CD4-positive, alpha-beta T cell (primary cell): Measurements from ENCODE around the gene VPS41. TPM values are rescaled to one million over a fixed set of nuclear protein-coding genes. Genes with fewer than 3 reads are reported as not detected.

ENCODE experiments used
- ATAC-seq: fragments of 200-7000 bp; cut with Tn5 transposase; one replicate; pipeline ENCODE4 v1.10.0; 2022; ENCODE audit warnings: mild to moderate bottlenecking; ENCODE audit not compliant: poor library complexity
- CTCF ChIA-PET: fragments of 350-600 bp; sonication (Branson Sonifier 250); formaldehyde crosslinking; loops from one replicate; lab custom pipeline; 2021; ENCODE audit warnings: antibody characterized with exemption, inconsistent platforms; lab: Charles Lee
- POLR2A ChIA-PET: fragments of 350-600 bp; sonication (Branson Sonifier 250); formaldehyde crosslinking; loops from one replicate; lab custom pipeline; 2021; ENCODE audit warnings: antibody characterized with exemption, inconsistent platforms; lab: Charles Lee
- DNase-seq, 14 experiments: peaks; one replicate each; pipeline ENCODE4 v3.0.0-alpha.2; 2013 to 2020; ENCODE audit warnings: mixed read lengths in 2 of 14
- H3K27ac ChIP-seq, 2 donors: one replicate each; pipeline versions ENCODE4 v1.5.1 to v1.7.0; 2013; ENCODE audit warnings: low read length in 2 of 2, low read depth in 1 of 2, mild to moderate bottlenecking in 1 of 2
- H3K27me3 ChIP-seq, 2 experiments: 1 replicate in 1 of 2; 2 replicates in 1 of 2; pipeline versions ENCODE4 v1.6.1 to v1.7.0; 2013; ENCODE audit warnings: low read length in 2 of 2, control low read depth in 1 of 2, mild to moderate bottlenecking in 1 of 2, moderate library complexity in 1 of 2; ENCODE audit not compliant: insufficient read depth in 2 of 2, control insufficient read depth in 1 of 2
- H3K36me3 ChIP-seq: one replicate; pipeline ENCODE4 v1.6.1; 2013; ENCODE audit warnings: low read length, control low read depth; ENCODE audit not compliant: insufficient read depth
- H3K4me1 ChIP-seq: one replicate; pipeline ENCODE4 v1.6.1; 2013; ENCODE audit warnings: low read length, control low read depth; ENCODE audit not compliant: insufficient read depth
- H3K4me3 ChIP-seq: one replicate; pipeline ENCODE4 v1.5.1; 2013; ENCODE audit warnings: mild to moderate bottlenecking, low read length, moderate library complexity
- H3K9me3 ChIP-seq, 2 experiments: 1 replicate in 1 of 2; 2 replicates in 1 of 2; pipeline versions ENCODE4 v1.6.1 to v1.7.0; 2013; ENCODE audit warnings: low read length in 2 of 2, mild to moderate bottlenecking in 2 of 2, control low read depth in 1 of 2, moderate library complexity in 1 of 2; ENCODE audit not compliant: control insufficient read depth in 1 of 2, insufficient read depth in 1 of 2
- H3K27ac Mint-ChIP-seq: one replicate; pipeline ENCODE4 v1.8.0; 2020; ENCODE audit warnings: mixed read lengths
- H3K27me3 Mint-ChIP-seq: one replicate; pipeline ENCODE4 v1.8.0; 2021; ENCODE audit warnings: mixed read lengths
- H3K36me3 Mint-ChIP-seq: one replicate; pipeline ENCODE4 v1.8.0; 2021; ENCODE audit warnings: low read depth, mixed read lengths
- H3K4me1 Mint-ChIP-seq: one replicate; pipeline ENCODE4 v1.8.0; 2021; ENCODE audit warnings: low read depth, mixed read lengths
- H3K4me3 Mint-ChIP-seq: one replicate; pipeline ENCODE4 v1.8.0; 2020; ENCODE audit warnings: mild to moderate bottlenecking, mixed read lengths
- H3K9me3 Mint-ChIP-seq: one replicate; pipeline ENCODE4 v1.8.0; 2020; ENCODE audit warnings: mixed read lengths
- CTCF ChIP-seq: fragments of 200-600 bp; IDR thresholded peaks from one replicate; pipeline ENCODE4 v1.8.0; 2022; ENCODE audit warnings: antibody characterized with exemption, mild to moderate bottlenecking
- intact Hi-C, 2 experiments: fragments of 100-400 bp; cut with DNase I in 1 of 2; cut with micrococcal nuclease in 1 of 2; formaldehyde crosslinking; loops; one replicate each; pipeline versions ENCODE4 v1.15.1 to v1.9.0; 2023 to 2025; cut with DNase I, micrococcal nuclease
- total RNA-seq, 174 experiments: library from RNA in 2 of 174; stranded (reverse) in 2 of 174; gene quantifications; one replicate each; pipeline ENCODE4 v1.2.3 and lab custom pipeline; 2021 to 2026

Gene VPS41
- total RNA-seq, 2 experiments from 2014 or later, result 19.4 to 22.9 TPM

DNA sequence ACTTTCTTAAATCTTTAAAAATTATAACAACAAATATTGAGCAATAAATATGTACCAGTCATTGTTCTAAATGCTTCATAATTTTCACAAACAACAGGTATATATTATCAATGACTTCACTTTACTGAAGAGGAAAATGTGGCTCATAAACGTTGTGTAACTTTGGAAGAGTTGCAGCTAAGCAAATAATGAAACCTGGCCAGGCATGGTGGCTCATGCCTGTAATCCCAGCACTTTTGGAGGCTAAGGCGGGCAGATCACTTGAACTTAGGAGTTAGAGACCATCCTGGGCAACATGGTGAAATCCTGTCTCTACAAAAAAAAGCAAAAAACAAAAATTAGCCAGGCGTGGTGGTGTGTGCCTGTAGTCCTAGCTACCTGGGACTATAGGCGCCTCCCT is 205.9 kb downstream of the VPS41 start:
- H3K4me3 ChIP-seq, result no peak overlapping the region
- H3K4me3 Mint-ChIP-seq, result no peak overlapping the region
- ATAC-seq (no peak), DNase-seq (no peak)
- no peak overlapping the region for H3K27ac ChIP-seq
- H3K27me3 ChIP-seq, result peaks cover 0 to 2% of the 10 kb centered on the region in 2 experiments
- no peaks in the 10 kb centered on the region for H3K36me3 ChIP-seq
- H3K27ac Mint-ChIP-seq, result no peak overlapping the region
- no peaks in the 10 kb centered on the region for H3K4me1 Mint-ChIP-seq
- no peaks in the 10 kb centered on the region for H3K9me3 Mint-ChIP-seq
- peaks cover 40% of the 10 kb centered on the region for H3K27me3 Mint-ChIP-seq
- H3K36me3 Mint-ChIP-seq, result no peaks in the 10 kb centered on the region
- TF ChIP-seq CTCF, result no peak
- POLR2A ChIA-PET, result no interaction called here
- H3K4me1 ChIP-seq, result no peaks in the 10 kb centered on the region
- peaks cover 0 to 4% of the 10 kb centered on the region in 2 experiments for H3K9me3 ChIP-seq
- intact Hi-C loops, result no loop called here
- CTCF ChIA-PET, result no interaction called here

GRCh38 chr7:38702002-38702535 is 206.9 kb downstream of the VPS41 start:
- peaks cover 0 to 4% of the 10 kb centered on the region in 2 experiments for H3K9me3 ChIP-seq
- intact Hi-C loops, result no loop called here
- H3K4me1 Mint-ChIP-seq, result no peaks in the 10 kb centered on the region
- peaks cover 0 to 2% of the 10 kb centered on the region in 2 experiments for H3K27me3 ChIP-seq
- H3K4me3 ChIP-seq, result no peak overlapping the region
- H3K9me3 Mint-ChIP-seq, result no peaks in the 10 kb centered on the region
- CTCF ChIA-PET, result no interaction called here
- no peak for ATAC-seq
- no peak overlapping the region for H3K27ac ChIP-seq
- no peaks in the 10 kb centered on the region for H3K36me3 ChIP-seq
- TF ChIP-seq CTCF, result no peak
- H3K4me1 ChIP-seq, result no peaks in the 10 kb centered on the region
- H3K36me3 Mint-ChIP-seq, result no peaks in the 10 kb centered on the region
- POLR2A ChIA-PET, result no interaction called here
- no peak for DNase-seq
- H3K4me3 Mint-ChIP-seq, result no peak overlapping the region
- peaks cover 32% of the 10 kb centered on the region for H3K27me3 Mint-ChIP-seq
- no peak overlapping the region for H3K27ac Mint-ChIP-seq

DNA sequence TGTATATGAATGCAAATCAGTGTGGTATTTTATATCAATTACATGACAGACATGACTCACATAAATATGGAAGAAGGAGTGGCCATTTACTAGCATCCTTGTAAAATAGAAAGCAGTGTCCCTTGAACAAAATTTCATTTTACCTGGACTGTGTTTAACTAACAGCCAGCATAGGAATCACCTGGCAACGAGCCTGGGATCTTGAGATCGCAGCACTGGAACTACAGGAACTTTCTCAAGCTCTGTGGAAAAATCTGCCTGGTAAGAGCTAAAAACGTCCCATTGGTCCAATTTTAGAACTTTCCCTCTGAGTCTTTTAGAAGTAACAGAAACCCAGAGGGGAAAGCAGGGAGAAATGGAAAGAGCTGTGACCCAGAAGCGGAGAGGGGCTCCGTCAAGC is 208.9 kb downstream of the VPS41 start:
- Histone ChIP-seq H3K36me3 (no peaks in the 10 kb centered on the region), H3K27ac (no peak overlapping the region), H3K27me3 (peaks cover 0 to 2% of the 10 kb centered on the region in 2 experiments), H3K4me3 (no peak overlapping the region), H3K9me3 (no peaks in the 10 kb centered on the region), H3K4me1 (no peaks in the 10 kb centered on the region)
- CTCF ChIA-PET, result no interaction called here
- peaks cover 32% of the 10 kb centered on the region for H3K27me3 Mint-ChIP-seq
- no peaks in the 10 kb centered on the region for H3K9me3 Mint-ChIP-seq
- POLR2A ChIA-PET, result no interaction called here
- H3K36me3 Mint-ChIP-seq, result no peaks in the 10 kb centered on the region
- ATAC-seq, result no peak
- no peaks in the 10 kb centered on the region for H3K4me1 Mint-ChIP-seq
- no peak for DNase-seq
- TF ChIP-seq CTCF, result no peak
- H3K4me3 Mint-ChIP-seq, result no peak overlapping the region
- no peak overlapping the region for H3K27ac Mint-ChIP-seq
- intact Hi-C loops, result no loop called here
